Endothelial cell of umbilical vein (primary cell): ENCODE results near the gene BCL2L2.

Source experiments
- CTCF ChIP-seq, 2 donors: IDR thresholded peaks; 1 replicate in 1 of 2; 2 replicates in 1 of 2; pipeline ENCODE4 v1.5.1; 2011; ENCODE audit warnings: low read length in 2 of 2, mild to moderate bottlenecking in 2 of 2, moderate library complexity in 2 of 2, control low read depth in 1 of 2, inconsistent platforms in 1 of 2, low read depth in 1 of 2; ENCODE audit not compliant: insufficient read depth in 1 of 2; ENCODE audit errors: extremely low read depth in 1 of 2
- EZH2 ChIP-seq: IDR thresholded peaks from 2 replicates; pipeline ENCODE4 v1.6.1; 2012; ENCODE audit warnings: borderline replicate concordance, low read depth, mild to moderate bottlenecking, moderate library complexity, low read length, inconsistent platforms; ENCODE audit not compliant: severe bottlenecking
- JUN ChIP-seq: IDR thresholded peaks from 2 replicates; pipeline ENCODE4 v1.6.1; 2011; ENCODE audit warnings: borderline replicate concordance, low read depth; ENCODE audit not compliant: insufficient read length, insufficient read depth
- MAX ChIP-seq: IDR thresholded peaks from 2 replicates; pipeline ENCODE4 v1.6.1; 2011; ENCODE audit not compliant: insufficient read depth, insufficient read length
- POLR2A ChIP-seq: IDR thresholded peaks from 2 replicates; pipeline ENCODE4 v1.6.1; 2012; ENCODE audit warnings: low read depth, mild to moderate bottlenecking, control low read depth, low read length

GRCh38 chr14:23301288-23301968, 5.2 kb upstream of the BCL2L2 start:
- peak; percentile 79 to 91 for TF ChIP-seq CTCF (IDR thresholded peaks at IDR 0.05; ENCODE audit: extremely low read depth in 1 of 2, insufficient read depth in 1 of 2, low read depth in 1 of 2, low read length in 2 of 2)
- TF ChIP-seq POLR2A, result no peak
- no peak for TF ChIP-seq EZH2
- no peak for TF ChIP-seq JUN
- TF ChIP-seq MAX, result no peak
